T1000 (cell line): ENCODE data around the gene CYB561A3.

ENCODE experiments used
- DNase-seq: peaks from one replicate; lab custom pipeline; 2025; ENCODE audit warnings: mixed read lengths; lab: John Stamatoyannopoulos, UW

The CYB561A3 gene

GRCh38 chr11:61325649-61326414 is 35.9 kb downstream of the CYB561A3 start:
- DNase-seq, result no peak

- DNase-seq, result no peak
Measured at GRCh38 chr11:61315260-61315659, 46.4 kb downstream of the CYB561A3 start.

- DNase-seq, result no peak
Measured at GRCh38 chr11:61310749-61311148, 50.9 kb downstream of the CYB561A3 start.

- no peak for DNase-seq
Measured at GRCh38 chr11:61309739-61310138, 51.9 kb downstream of the CYB561A3 start.

- DNase-seq, result no peak
Measured at GRCh38 chr11:61309141-61309540, 52.5 kb downstream of the CYB561A3 start.

GRCh38 chr11:61307354-61307753 is 54.3 kb downstream of the CYB561A3 start:
- no peak for DNase-seq

GRCh38 chr11:61306221-61306620 is 55.5 kb downstream of the CYB561A3 start:
- DNase-seq, result no peak

- no peak for DNase-seq
Measured at GRCh38 chr11:61305417-61305816, 56.3 kb downstream of the CYB561A3 start.

- no peak for DNase-seq
Measured at GRCh38 chr11:61303725-61304124, 58.0 kb downstream of the CYB561A3 start.

GRCh38 chr11:61302550-61302949 is 59.1 kb downstream of the CYB561A3 start:
- no peak for DNase-seq
